SU-DHL-6 (cell line): Measurements from ENCODE around the gene THEM4.

Source experiments
- H2AFZ ChIP-seq: fragments of 200-600 bp; sonication (generic); 2 replicates; pipeline ENCODE4 v1.6.1; 2014; ENCODE audit warnings: low read depth, mild to moderate bottlenecking, moderate library complexity, mixed read lengths, antibody characterized with exemption, low read length; ENCODE audit not compliant: severe bottlenecking
- H3F3A ChIP-seq: fragments of 200-600 bp; shearing (Covaris generic); 2 replicates; pipeline ENCODE4 v1.6.0; 2016; ENCODE audit warnings: antibody characterized with exemption, mild to moderate bottlenecking; ENCODE audit not compliant: insufficient read depth
- H3K27ac ChIP-seq: fragments of 200-600 bp; sonication (generic); 2 replicates; pipeline ENCODE4 v1.5.1; 2016; ENCODE audit warnings: low read depth, mild to moderate bottlenecking, low read length, moderate library complexity, mixed read lengths
- H3K27me3 ChIP-seq: fragments of 200-600 bp; sonication (generic), shearing (Covaris generic); 2 replicates; pipeline ENCODE4 v1.6.0; 2014; ENCODE audit warnings: mild to moderate bottlenecking, low read length
- H3K36me3 ChIP-seq: fragments of 200-600 bp; sonication (generic); 2 replicates; pipeline ENCODE4 v1.6.1; 2014; ENCODE audit warnings: mild to moderate bottlenecking, low read length, mixed read lengths
- H3K4me2 ChIP-seq: fragments of 300-600, 200-600 bp; shearing (Covaris generic), sonication (generic); 2 replicates; pipeline ENCODE4 v1.6.0; 2014; ENCODE audit warnings: low read length, low read depth, mild to moderate bottlenecking; ENCODE audit not compliant: poor library complexity, severe bottlenecking
- H3K4me3 ChIP-seq: fragments of 200-600 bp; sonication (generic); 2 replicates; pipeline ENCODE4 v1.5.1; 2014; ENCODE audit warnings: antibody characterized with exemption, low read length, mild to moderate bottlenecking, mixed read lengths; ENCODE audit not compliant: insufficient read depth, poor library complexity, severe bottlenecking
- H3K79me2 ChIP-seq: fragments of 200-600 bp; sonication (generic); 2 replicates; pipeline ENCODE4 v1.6.1; 2014; ENCODE audit warnings: mild to moderate bottlenecking, low read length, moderate library complexity; ENCODE audit not compliant: insufficient read depth
- H3K9ac ChIP-seq: fragments of 200-600 bp; sonication (generic); 2 replicates; pipeline ENCODE4 v1.7.0; 2014; ENCODE audit warnings: mild to moderate bottlenecking, low read length
- H3K9me2 ChIP-seq: fragments of 200-600 bp; sonication (generic); replicated peaks from 2 replicates; pipeline ENCODE4 v1.6.1; 2014; ENCODE audit warnings: low read length; ENCODE audit not compliant: insufficient read depth
- H3K9me3 ChIP-seq: fragments of 200-600 bp; sonication (generic); 2 replicates; pipeline ENCODE4 v1.6.1; 2014; ENCODE audit warnings: low read length, mixed read lengths; ENCODE audit not compliant: insufficient read depth
- H4K20me1 ChIP-seq: fragments of 200-600 bp; sonication (generic); 2 replicates; pipeline ENCODE4 v1.6.1; 2014; ENCODE audit warnings: low read depth, mild to moderate bottlenecking, antibody characterized with exemption, low read length, moderate library complexity, mixed read lengths
- CTCF ChIP-seq: fragments of 200-600 bp; sonication (generic); IDR thresholded peaks from one replicate; pipeline ENCODE4 v1.5.1; 2017; ENCODE audit warnings: antibody characterized with exemption, mild to moderate bottlenecking, low read length, moderate library complexity; ENCODE audit not compliant: insufficient read depth, poor library complexity, severe bottlenecking
- EZH2phosphoT487 ChIP-seq: fragments of 200-600 bp; sonication (generic), shearing (Covaris generic); conservative IDR thresholded peaks from 2 replicates; pipeline ENCODE4 v1.6.1; 2018; ENCODE audit warnings: mild to moderate bottlenecking, antibody characterized with exemption, low read length, moderate library complexity, mixed read lengths

THEM4 gene

GRCh38 chr1:151948506-151948905, 39.2 kb upstream of the THEM4 start:
- Histone ChIP-seq H3K27me3 (no peaks in the 10 kb centered on the region), H3K4me2 (no peak overlapping the region), H2AFZ (no peak overlapping the region), H3F3A (no peaks in the 10 kb centered on the region), H4K20me1 (no peaks in the 10 kb centered on the region), H3K4me3 (no peak overlapping the region), H3K27ac (no peak overlapping the region), H3K36me3 (no peaks in the 10 kb centered on the region), H3K79me2 (no peaks in the 10 kb centered on the region), H3K9me2 (no peaks in the 10 kb centered on the region), H3K9me3 (no peaks in the 10 kb centered on the region), H3K9ac (no peak overlapping the region)
- no peak for TF ChIP-seq CTCF
- TF ChIP-seq EZH2phosphoT487: no peak

GRCh38 chr1:151947140-151947539, 37.8 kb upstream of the THEM4 start:
- Histone ChIP-seq H2AFZ (no peak overlapping the region), H3K4me2 (no peak overlapping the region)

GRCh38 chr1:151945725-151946722, 36.7 kb upstream of the THEM4 start:
- Histone ChIP-seq H3K9me3 (no peaks in the 10 kb centered on the region), H3K9ac (0 out of 2 replicates have a peak overlapping the region, but pooled peaks have one; percentile 10), H3K9me2 (no peaks in the 10 kb centered on the region), H3K79me2 (no peaks in the 10 kb centered on the region), H3K36me3 (no peaks in the 10 kb centered on the region), H4K20me1 (no peaks in the 10 kb centered on the region), H3K4me2 (peak overlapping the region; percentile 41), H3K4me3 (no peak overlapping the region), H2AFZ (peak overlapping the region; percentile 13), H3F3A (no peaks in the 10 kb centered on the region), H3K27ac (peak overlapping the region; percentile 43), H3K27me3 (no peaks in the 10 kb centered on the region)
- no peak for TF ChIP-seq CTCF

More at GRCh38 chr1:151947140-151947539, 37.8 kb upstream of the THEM4 start:
- no peak overlapping the region for H3K9ac ChIP-seq
- H4K20me1 ChIP-seq: no peaks in the 10 kb centered on the region
- no peaks in the 10 kb centered on the region for H3K9me2 ChIP-seq
- H3K4me3 ChIP-seq: no peak overlapping the region
- H3F3A ChIP-seq: no peaks in the 10 kb centered on the region
- H3K36me3 ChIP-seq: no peaks in the 10 kb centered on the region
- no peaks in the 10 kb centered on the region for H3K27me3 ChIP-seq
- H3K9me3 ChIP-seq: no peaks in the 10 kb centered on the region
- H3K79me2 ChIP-seq: no peaks in the 10 kb centered on the region
- no peak overlapping the region for H3K27ac ChIP-seq
- TF ChIP-seq CTCF: no peak
- TF ChIP-seq EZH2phosphoT487: no peak
